ENCODE data around the gene TMA7.
A peak's percentile ranks its signal among the peaks of the same experiment; 100 is the strongest.
"Not testable (repeated sequence)": the region's sequence is repeated elsewhere in the genome, so short reads cannot be mapped to it uniquely, and the experiment has no call there.

The TMA7 gene

GRCh38 chr3:48469046-48469915 is 29.2 kb downstream of the TMA7 start:
- Histone ChIP-seq H3K27ac (ENCODE audit: low read length) (no peak overlapping the region), H3K4me1 (ENCODE audit: control insufficient read depth, insufficient read depth, low read length) (peaks cover 75% of the 10 kb centered on the region), H3K9ac (ENCODE audit: low read length in 2 of 2) (peak overlapping the region in 1 of 2 donors; percentile 58)

GRCh38 chr3:48470286-48470685 is 30.2 kb downstream of the TMA7 start:
- H3K4me1 ChIP-seq (ENCODE audit: control insufficient read depth, insufficient read depth, low read length) = peaks cover 72% of the 10 kb centered on the region
- peak overlapping the region; percentile 18 for H3K27ac ChIP-seq (ENCODE audit: low read length)
- H3K9me3 ChIP-seq (ENCODE audit: control insufficient read depth in 2 of 2, low read length in 2 of 2) = no peaks in the 10 kb centered on the region
- peaks cover 19 to 20% of the 10 kb centered on the region in 2 donors for H3K36me3 ChIP-seq (ENCODE audit: control insufficient read depth in 2 of 2, insufficient read depth in 2 of 2, low read length in 2 of 2)
- H3K27me3 ChIP-seq (ENCODE audit: control insufficient read depth in 1 of 2, insufficient read depth in 2 of 2, low read length in 2 of 2) = no peaks in the 10 kb centered on the region
- H3K9ac ChIP-seq (ENCODE audit: low read length in 2 of 2) = peak overlapping the region in 1 of 2 donors; percentile 58
- no peak overlapping the region for H3K4me3 ChIP-seq (ENCODE audit: low read length in 2 of 2)

More at GRCh38 chr3:48469046-48469915, 29.2 kb downstream of the TMA7 start:
- Histone ChIP-seq H3K4me3 (ENCODE audit: low read length in 2 of 2) (no peak overlapping the region), H3K36me3 (ENCODE audit: control insufficient read depth in 2 of 2, insufficient read depth in 2 of 2, low read length in 2 of 2) (peaks cover 19 to 20% of the 10 kb centered on the region in 2 donors), H3K9me3 (ENCODE audit: control insufficient read depth in 2 of 2, low read length in 2 of 2) (no peaks in the 10 kb centered on the region), H3K27me3 (ENCODE audit: control insufficient read depth in 1 of 2, insufficient read depth in 2 of 2, low read length in 2 of 2) (no peaks in the 10 kb centered on the region)

DNA sequence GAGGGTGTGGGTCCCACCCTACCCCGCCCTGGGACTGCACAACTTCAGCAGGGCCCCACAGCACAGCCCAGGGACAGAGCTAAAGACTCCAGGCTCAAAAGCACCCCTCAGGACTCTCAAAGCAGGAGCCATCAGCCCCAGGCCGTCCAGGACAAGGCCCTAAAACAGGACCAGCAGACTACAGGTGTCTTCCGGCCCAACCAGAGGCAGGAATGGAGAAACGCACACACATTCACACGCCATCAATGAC is 32.5 kb downstream of the TMA7 start:
- H3K4me3 ChIP-seq (ENCODE audit: low read length in 2 of 2) = peak overlapping the region; percentile 92 to 97
- no peaks in the 10 kb centered on the region for H3K27me3 ChIP-seq (ENCODE audit: control insufficient read depth in 1 of 2, insufficient read depth in 2 of 2, low read length in 2 of 2)
- peaks cover 48% of the 10 kb centered on the region for H3K4me1 ChIP-seq (ENCODE audit: control insufficient read depth, insufficient read depth, low read length)
- no peaks in the 10 kb centered on the region for H3K9me3 ChIP-seq (ENCODE audit: control insufficient read depth in 2 of 2, low read length in 2 of 2)
- peaks cover 14 to 17% of the 10 kb centered on the region in 2 donors for H3K36me3 ChIP-seq (ENCODE audit: control insufficient read depth in 2 of 2, insufficient read depth in 2 of 2, low read length in 2 of 2)
- peak overlapping the region; percentile 97 for H3K27ac ChIP-seq (ENCODE audit: low read length)
- peak overlapping the region; percentile 98 to 100 for H3K9ac ChIP-seq (ENCODE audit: low read length in 2 of 2)

DNA sequence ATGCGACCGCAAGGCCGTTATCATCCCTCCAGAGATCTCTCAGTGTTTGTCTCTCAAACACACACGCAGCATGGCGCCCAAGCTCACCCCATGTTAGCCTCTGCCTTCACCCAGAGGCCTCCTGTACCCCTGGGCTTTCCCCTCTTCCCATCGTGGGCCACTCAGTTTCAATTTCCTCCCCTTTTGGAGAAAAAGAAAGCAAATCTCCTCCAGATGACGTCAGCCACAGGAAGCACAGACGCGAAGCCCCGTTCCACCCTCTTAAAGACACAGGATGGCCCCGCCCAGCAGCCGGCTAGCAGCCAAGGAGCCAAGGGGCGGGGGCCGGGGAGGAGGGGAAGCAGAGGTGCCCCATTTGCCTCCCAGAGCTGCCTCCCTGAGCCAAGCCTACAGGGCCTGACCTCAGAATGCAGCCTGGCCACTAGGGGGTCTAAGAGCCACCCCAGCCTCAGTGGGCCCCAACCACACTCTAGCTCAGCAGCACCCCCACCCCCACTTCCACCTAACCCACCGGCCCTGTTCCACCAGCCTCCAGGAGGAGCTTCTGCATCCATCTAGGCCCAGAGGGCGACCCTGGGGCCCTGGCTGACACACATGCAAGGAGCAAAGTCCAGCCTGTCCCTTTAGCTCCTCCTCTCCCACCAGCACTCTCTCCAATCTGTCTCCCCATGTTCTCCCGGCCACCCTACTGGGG is 33.0 kb downstream of the TMA7 start:
- peaks cover 45% of the 10 kb centered on the region for H3K4me1 ChIP-seq (ENCODE audit: control insufficient read depth, insufficient read depth, low read length)
- peaks cover 10 to 12% of the 10 kb centered on the region in 2 donors for H3K36me3 ChIP-seq (ENCODE audit: control insufficient read depth in 2 of 2, insufficient read depth in 2 of 2, low read length in 2 of 2)
- peak overlapping the region; percentile 92 to 97 for H3K4me3 ChIP-seq (ENCODE audit: low read length in 2 of 2)
- peak overlapping the region; percentile 97 for H3K27ac ChIP-seq (ENCODE audit: low read length)
- H3K27me3 ChIP-seq (ENCODE audit: control insufficient read depth in 1 of 2, insufficient read depth in 2 of 2, low read length in 2 of 2) = no peaks in the 10 kb centered on the region
- no peaks in the 10 kb centered on the region for H3K9me3 ChIP-seq (ENCODE audit: control insufficient read depth in 2 of 2, low read length in 2 of 2)
- peak overlapping the region; percentile 98 to 100 for H3K9ac ChIP-seq (ENCODE audit: low read length in 2 of 2)

- peaks cover 4 to 11% of the 10 kb centered on the region in 2 donors for H3K36me3 ChIP-seq (ENCODE audit: control insufficient read depth in 2 of 2, insufficient read depth in 2 of 2, low read length in 2 of 2)
- H3K9me3 ChIP-seq (ENCODE audit: control insufficient read depth in 2 of 2, low read length in 2 of 2) = no peaks in the 10 kb centered on the region
- peaks cover 40% of the 10 kb centered on the region for H3K4me1 ChIP-seq (ENCODE audit: control insufficient read depth, insufficient read depth, low read length)
- H3K9ac ChIP-seq (ENCODE audit: low read length in 2 of 2) = peak overlapping the region; percentile 98 to 100
- H3K4me3 ChIP-seq (ENCODE audit: low read length in 2 of 2) = peak overlapping the region; percentile 92 to 97
- H3K27me3 ChIP-seq (ENCODE audit: control insufficient read depth in 1 of 2, insufficient read depth in 2 of 2, low read length in 2 of 2) = no peaks in the 10 kb centered on the region
- H3K27ac ChIP-seq (ENCODE audit: low read length) = peak overlapping the region; percentile 97
These were observed 33.5 kb downstream of the TMA7 start for GRCh38 chr3:48473617-48473952.

GRCh38 chr3:48474031-48474430 is 34.0 kb downstream of the TMA7 start:
- not testable (repeated sequence) for H3K4me3 ChIP-seq (ENCODE audit: low read length in 2 of 2); H3K27ac ChIP-seq (ENCODE audit: low read length); H3K9ac ChIP-seq (ENCODE audit: low read length in 2 of 2); H3K27me3 ChIP-seq (ENCODE audit: control insufficient read depth in 1 of 2, insufficient read depth in 2 of 2, low read length in 2 of 2); H3K9me3 ChIP-seq (ENCODE audit: control insufficient read depth in 2 of 2, low read length in 2 of 2); H3K36me3 ChIP-seq (ENCODE audit: control insufficient read depth in 2 of 2, insufficient read depth in 2 of 2, low read length in 2 of 2)
- H3K4me1 ChIP-seq (ENCODE audit: control insufficient read depth, insufficient read depth, low read length) = peaks cover 36% of the 10 kb centered on the region

GRCh38 chr3:48474619-48475018 is 34.6 kb downstream of the TMA7 start:
- Histone ChIP-seq H3K27ac (ENCODE audit: low read length) (no peak overlapping the region), H3K9me3 (ENCODE audit: control insufficient read depth in 2 of 2, low read length in 2 of 2) (no peaks in the 10 kb centered on the region), H3K4me3 (ENCODE audit: low read length in 2 of 2) (no peak overlapping the region), H3K9ac (ENCODE audit: low read length in 2 of 2) (no peak overlapping the region), H3K27me3 (ENCODE audit: control insufficient read depth in 1 of 2, insufficient read depth in 2 of 2, low read length in 2 of 2) (no peaks in the 10 kb centered on the region), H3K4me1 (ENCODE audit: control insufficient read depth, insufficient read depth, low read length) (peaks cover 30% of the 10 kb centered on the region), H3K36me3 (ENCODE audit: control insufficient read depth in 2 of 2, insufficient read depth in 2 of 2, low read length in 2 of 2) (peaks cover 0 to 3% of the 10 kb centered on the region in 2 donors)

- Histone ChIP-seq H3K9ac (ENCODE audit: low read length in 2 of 2) (no peak overlapping the region), H3K9me3 (ENCODE audit: control insufficient read depth in 2 of 2, low read length in 2 of 2) (no peaks in the 10 kb centered on the region), H3K27ac (ENCODE audit: low read length) (no peak overlapping the region), H3K36me3 (ENCODE audit: control insufficient read depth in 2 of 2, insufficient read depth in 2 of 2, low read length in 2 of 2) (peaks cover 0 to 3% of the 10 kb centered on the region in 2 donors), H3K4me1 (ENCODE audit: control insufficient read depth, insufficient read depth, low read length) (peaks cover 24% of the 10 kb centered on the region), H3K27me3 (ENCODE audit: control insufficient read depth in 1 of 2, insufficient read depth in 2 of 2, low read length in 2 of 2) (no peaks in the 10 kb centered on the region), H3K4me3 (ENCODE audit: low read length in 2 of 2) (no peak overlapping the region)
These were observed 35.1 kb downstream of the TMA7 start for GRCh38 chr3:48475188-48475587.

DNA sequence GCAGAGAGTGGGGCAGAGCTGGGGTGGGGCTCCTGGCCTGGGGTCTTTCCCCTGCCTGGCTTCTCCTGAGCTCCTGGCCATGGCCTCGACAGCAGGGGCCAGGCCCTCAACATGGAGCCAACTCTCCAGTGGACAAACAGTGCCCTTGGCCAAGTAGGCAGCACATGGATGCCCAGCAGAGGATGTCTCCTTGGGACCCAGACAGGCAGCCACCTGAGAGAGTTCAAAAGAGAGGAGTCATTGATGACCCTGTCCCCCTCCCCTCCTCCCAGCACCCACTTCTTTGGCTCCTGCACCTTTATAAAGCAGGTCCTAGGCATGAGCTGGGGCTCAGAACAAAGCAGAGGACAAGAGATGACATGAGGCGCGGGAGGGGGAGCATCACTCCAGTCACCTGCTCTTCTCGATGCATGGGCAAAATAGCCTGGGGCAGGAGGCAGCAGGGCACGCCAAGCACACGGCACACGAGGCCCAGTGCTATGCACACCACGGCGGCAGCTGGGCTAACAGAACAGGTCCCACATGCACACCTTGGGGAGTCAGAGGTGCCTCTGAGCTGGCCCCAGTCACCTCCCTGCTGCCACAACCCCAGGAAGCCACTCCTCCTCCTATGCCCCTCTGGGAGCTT is 36.5 kb downstream of the TMA7 start:
- no peak overlapping the region for H3K4me3 ChIP-seq (ENCODE audit: low read length in 2 of 2)
- no peak overlapping the region for H3K9ac ChIP-seq (ENCODE audit: low read length in 2 of 2)
- H3K9me3 ChIP-seq (ENCODE audit: control insufficient read depth in 2 of 2, low read length in 2 of 2) = no peaks in the 10 kb centered on the region
- H3K36me3 ChIP-seq (ENCODE audit: control insufficient read depth in 2 of 2, insufficient read depth in 2 of 2, low read length in 2 of 2) = peaks cover 0 to 3% of the 10 kb centered on the region in 2 donors
- no peak overlapping the region for H3K27ac ChIP-seq (ENCODE audit: low read length)
- no peaks in the 10 kb centered on the region for H3K27me3 ChIP-seq (ENCODE audit: control insufficient read depth in 1 of 2, insufficient read depth in 2 of 2, low read length in 2 of 2)
- H3K4me1 ChIP-seq (ENCODE audit: control insufficient read depth, insufficient read depth, low read length) = peaks cover 17% of the 10 kb centered on the region

DNA sequence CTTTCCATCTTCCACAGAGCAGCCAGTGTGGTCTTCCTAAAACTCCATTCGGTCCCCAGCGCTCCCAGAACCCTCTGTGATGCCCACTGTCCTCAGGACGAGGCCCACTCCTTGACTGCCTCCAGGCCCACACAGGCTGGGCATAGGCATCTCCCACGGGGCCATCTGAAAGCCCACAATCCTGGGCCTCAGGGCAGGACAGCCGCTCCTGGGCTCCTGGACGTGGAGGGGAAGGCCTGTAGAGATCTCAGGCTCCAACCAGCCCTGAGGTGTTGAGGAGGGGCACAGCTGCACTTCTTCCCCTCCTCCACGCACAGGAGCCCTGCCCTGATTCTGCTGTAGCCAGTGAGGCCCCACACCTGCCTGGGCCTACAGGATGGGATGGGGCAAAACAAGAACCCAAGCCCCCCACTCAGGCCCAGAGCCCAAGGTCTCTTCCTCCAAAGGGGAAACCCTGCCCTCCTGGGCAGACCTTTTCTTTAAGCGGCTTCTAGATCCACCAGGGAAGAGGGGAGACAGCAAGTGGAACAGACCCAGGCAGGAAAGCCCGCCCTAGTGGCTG is 38.0 kb downstream of the TMA7 start:
- H3K4me3 ChIP-seq (ENCODE audit: low read length in 2 of 2) = no peak overlapping the region
- H3K27me3 ChIP-seq (ENCODE audit: control insufficient read depth in 1 of 2, insufficient read depth in 2 of 2, low read length in 2 of 2) = no peaks in the 10 kb centered on the region
- H3K27ac ChIP-seq (ENCODE audit: low read length) = no peak overlapping the region
- peaks cover 0 to 3% of the 10 kb centered on the region in 2 donors for H3K36me3 ChIP-seq (ENCODE audit: control insufficient read depth in 2 of 2, insufficient read depth in 2 of 2, low read length in 2 of 2)
- H3K4me1 ChIP-seq (ENCODE audit: control insufficient read depth, insufficient read depth, low read length) = peaks cover 9% of the 10 kb centered on the region
- no peak overlapping the region for H3K9ac ChIP-seq (ENCODE audit: low read length in 2 of 2)
- no peaks in the 10 kb centered on the region for H3K9me3 ChIP-seq (ENCODE audit: control insufficient read depth in 2 of 2, low read length in 2 of 2)
